HG02884 (cell line): Measurements from ENCODE around the gene KIAA1755.

Experiments
- ATAC-seq: cut with Tn5 transposase; IDR thresholded peaks from one replicate; pipeline ENCODE4 v1.9.1; 2021; ENCODE audit warnings: mild to moderate bottlenecking, moderate library complexity; ENCODE audit not compliant: unreplicated experiment

The KIAA1755 gene

DNA sequence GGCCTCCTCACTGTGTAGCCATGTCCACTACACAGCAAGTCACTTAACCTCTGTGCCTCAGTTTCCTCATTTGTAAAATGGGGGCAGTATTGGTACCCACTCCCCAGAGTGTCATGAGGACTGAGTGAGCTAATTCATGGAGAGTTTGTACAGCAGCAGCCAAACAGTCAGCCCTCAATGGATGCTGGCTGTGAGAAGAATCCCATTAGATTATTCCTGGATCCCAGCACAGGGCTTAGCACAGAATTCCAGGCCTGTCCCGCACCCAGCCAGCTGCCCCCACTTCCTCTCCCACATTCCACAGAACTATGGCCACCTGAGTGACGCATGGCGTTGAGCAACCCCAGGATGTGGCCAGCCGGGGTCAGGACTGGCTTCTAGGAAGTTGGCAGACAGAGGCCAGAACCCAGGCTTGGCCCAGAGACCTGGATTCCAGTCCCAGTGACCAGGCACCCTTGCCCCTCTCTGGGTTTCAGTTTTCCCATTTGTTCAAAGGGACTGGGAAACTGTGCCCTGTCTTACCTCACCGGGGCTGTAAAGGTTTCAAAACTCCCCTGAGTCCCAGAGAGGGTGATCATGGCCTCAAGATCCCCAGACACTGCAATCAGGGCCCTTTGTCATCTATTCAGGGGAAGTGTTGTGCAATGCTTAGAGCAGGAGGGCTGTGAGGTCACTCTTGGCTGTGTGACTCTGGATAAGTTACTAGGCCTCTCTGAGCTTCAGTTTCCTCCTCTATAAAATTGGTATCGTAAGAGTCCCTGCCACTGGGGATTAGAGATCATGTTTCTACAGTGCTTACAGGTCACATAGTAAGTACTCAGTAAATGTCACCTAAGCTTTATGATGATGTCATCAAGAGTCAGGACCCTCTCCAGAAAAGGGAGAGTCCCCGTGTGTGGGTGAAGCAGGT is 92.4 kb downstream of the KIAA1755 start:
- ATAC-seq = no peak

DNA sequence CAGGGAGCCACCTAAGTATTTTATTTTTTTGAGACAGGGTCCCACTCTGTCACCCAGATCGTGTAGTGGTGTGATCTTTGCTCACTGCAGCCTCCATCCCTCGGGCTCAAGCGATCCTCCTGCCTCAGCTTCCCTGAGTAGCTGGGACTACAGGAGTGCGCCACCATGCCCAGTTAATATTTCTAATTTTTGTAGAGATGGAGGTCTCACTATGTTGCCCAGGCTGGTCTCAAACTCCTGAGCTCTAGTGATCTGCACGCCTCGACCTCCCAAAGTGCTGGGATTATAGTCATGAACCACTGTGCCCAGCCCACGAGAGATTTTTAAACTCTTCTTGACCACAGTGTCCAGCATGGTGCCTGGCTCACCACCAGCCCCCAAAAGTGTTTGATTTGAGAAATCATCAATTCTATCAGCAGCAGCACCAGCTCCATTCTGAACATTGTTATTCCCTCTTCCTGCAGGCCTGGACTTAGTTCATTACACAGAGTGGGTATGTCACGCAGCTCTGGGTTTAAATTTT is 93.1 kb downstream of the KIAA1755 start:
- ATAC-seq = no peak

DNA sequence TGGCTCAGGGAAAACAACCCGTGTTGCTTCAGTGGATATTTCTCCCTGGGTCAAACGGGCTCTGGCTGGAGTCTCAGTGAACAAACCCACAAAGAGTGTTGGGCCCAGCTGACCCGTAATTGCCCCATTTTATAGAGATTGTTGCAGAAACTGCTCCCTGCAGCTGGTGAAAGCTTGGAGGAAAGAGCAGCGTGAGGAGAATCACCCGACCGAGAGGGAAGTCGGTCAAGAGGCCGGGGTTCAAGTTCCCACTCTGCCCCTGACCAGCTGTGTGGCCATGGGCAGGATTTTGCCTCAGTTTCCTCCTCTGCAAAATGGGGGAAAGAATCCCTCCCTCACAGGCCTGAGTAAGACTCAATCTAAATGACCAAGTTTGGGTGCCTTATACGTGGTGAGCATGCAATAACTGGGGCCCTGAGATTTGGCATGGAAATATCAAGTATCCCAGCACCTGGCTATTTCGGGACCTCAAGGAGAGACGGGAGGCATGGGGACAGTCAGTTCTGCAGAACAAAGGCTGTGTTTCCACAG is 93.8 kb downstream of the KIAA1755 start:
- no peak for ATAC-seq

DNA sequence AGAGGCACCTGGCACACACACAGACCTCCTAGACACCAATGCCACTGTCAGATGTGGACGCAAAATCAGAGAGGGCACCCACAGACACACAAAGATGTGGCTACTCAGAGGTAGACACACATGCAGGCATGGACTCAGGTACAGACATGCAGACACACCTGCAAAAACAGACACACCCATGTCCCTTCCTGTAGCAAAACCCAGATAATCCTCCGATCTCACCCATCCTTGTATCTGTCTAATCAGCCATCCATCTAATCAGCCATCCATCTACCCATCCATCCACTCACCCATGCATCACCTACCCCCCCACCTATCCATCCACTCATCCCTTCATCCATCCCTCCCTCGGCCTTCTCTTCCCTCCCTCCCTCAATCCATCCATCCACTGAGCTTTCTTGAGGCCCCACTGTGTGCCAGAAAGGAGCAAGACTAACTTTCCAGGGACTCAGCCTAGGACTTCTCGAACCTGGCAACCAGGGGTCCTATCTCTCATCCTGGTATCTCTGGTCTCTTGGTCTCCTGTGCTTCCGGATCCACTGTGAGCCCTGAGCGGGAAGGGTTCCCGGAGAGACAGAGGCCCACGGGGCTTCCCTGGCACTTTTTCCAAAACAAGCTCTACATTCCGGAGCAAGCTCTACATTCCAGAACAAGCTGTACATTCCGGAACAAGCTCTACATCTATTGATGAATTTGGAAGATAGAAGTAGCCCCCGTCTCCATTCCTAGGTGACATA is 94.4 kb downstream of the KIAA1755 start:
- no peak for ATAC-seq

DNA sequence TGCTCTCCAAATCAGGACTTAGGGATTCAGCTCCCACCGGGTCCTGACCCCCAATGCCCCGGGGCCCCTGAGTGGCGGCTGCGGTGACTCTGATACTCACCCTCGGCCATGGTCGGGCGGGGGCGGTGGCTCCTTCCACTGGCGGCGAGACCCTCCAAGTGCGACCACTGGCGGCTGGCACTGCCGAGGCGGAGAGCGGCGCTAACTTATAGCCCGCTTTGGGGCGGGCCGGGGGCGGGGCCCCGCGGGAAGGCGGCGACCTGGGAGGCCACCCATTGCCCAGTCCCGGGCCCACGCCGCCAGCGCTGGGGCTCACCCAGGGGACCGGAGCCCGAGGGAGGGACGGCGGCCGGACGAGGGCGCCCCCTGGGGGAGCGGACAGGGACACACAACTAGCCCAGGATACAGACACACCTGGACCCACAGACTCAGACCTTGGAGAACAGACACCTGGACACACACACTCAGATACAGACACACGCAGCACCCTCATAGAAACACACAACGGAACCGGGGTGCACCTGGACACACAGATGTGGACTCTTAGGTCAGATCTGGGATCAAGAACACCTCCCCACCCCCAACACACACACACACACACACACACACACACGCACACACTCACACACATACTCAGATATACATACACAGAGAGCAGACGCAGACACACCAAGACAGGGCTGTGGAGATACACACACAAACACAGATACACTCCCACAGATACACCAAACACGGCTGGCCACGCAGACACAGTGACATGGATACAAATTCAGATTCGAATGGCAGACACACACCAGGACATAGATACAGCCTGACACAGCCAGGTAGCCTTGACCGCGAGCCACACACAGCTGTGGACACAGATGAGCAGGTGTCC is 95.2 kb downstream of the KIAA1755 start, which contains the start of gene TGM2:
Gene TGM2 (minus strand): TSS at position 182 of the 877 bp plus-strand sequence. CDS start 72 bp downstream, at position 110.
- ATAC-seq = no peak

DNA sequence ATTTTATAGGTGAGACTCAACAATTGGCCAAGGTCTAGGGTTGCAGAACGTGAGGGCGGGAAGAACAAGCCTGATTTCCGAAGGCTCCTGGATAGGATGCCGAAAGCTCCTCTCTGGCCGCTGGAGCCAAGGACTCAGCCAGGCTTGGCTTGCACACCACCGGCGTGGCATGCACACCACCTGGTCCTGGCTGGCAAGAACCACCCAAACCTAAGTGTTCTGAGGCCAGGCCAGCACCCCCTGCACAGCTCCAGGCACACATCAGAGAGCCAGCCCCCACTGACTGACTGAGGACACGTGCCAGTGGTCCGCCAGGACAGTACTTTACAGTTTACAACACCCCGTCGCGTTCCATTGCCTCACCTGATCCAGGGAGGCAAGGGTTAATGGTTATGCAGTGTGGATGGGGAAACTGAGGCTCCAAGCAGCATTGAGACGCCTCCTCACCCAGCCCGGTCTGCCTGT is 95.9 kb downstream of the KIAA1755 start:
- ATAC-seq = no peak

DNA sequence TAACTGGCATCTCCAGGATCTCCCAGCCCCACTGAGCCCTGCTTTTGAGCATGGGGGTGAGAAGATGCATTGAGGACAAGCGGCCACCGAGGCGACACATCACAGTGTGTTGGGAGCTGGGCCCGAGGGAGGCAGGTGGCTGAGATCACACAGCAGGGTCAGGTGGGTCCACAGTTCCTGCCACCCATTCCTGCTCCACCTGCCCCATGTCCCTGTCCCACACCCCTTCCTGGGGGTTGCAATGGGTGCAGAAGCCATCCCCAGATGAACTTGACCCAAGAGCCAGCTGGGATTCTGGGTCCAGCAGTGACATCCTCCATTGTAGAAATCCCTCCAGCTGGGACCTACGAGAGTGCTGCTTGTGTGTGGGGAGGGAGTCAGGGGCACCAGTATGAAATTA is 96.5 kb downstream of the KIAA1755 start:
- no peak for ATAC-seq

DNA sequence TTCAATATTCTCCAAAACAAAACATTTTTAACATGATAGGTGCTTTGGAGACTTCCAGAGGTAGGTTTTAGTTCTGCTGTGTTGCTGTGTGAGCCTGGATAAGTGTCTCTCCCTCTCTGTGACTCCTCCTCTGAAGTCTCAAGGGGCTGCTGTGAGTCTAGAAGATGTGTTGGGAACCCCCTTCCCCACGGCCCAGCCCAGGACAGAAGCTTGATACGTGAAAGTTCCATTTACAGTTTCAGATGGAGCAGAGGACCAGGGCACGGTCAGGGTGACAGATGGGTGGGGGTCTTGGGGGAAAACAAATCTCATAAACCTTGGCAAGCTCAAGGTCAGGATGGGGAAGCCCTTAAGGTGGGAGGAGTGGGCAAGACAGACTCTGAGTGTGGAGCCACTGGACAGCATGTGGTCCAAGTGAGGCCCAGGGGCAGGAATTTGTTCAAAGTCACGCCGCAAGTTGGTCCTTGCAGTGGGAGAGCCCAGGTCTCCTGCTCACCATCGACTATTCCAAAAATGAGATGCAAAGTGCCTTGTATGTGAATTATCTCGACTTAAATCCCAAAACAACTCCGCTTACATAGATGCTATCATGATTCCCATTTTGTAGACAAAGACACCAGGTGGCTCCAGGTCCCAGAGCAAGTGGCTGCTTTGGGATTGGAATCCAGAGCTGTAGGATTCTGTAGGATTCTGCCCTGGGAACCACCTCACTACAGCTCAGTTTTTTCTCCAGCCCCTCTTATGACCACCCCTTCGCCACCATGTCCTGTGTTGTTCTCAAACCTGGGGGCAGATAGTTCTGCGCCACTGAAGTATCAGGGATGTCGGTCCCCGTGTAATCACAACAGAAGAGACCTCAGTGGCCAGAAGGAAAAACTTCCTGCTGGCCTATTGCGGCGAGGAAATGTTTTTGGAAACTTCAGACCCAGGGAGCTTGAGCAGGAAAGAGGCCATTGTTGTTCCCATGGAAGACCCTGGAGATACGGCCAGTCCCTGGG is 97.4 kb downstream of the KIAA1755 start:
- ATAC-seq = no peak

DNA sequence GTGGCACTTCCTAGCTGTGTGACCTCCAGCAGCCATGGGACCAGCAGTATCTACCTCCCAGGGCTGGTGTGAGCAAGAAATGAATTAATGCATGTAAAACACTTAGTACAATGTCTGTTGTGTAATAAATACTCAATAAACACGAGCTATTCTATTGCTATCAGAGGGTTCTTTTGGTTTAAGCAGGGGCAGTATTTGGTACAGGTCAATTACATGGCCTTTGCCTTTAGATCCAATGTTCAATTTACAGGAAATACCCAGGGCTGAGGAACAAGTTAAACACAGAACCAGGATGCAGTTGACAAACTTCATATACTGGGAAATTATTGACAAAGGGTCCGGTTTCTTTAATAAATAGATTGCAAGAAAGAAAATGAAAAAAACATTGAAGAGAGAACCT is 98.4 kb downstream of the KIAA1755 start:
- ATAC-seq = no peak

DNA sequence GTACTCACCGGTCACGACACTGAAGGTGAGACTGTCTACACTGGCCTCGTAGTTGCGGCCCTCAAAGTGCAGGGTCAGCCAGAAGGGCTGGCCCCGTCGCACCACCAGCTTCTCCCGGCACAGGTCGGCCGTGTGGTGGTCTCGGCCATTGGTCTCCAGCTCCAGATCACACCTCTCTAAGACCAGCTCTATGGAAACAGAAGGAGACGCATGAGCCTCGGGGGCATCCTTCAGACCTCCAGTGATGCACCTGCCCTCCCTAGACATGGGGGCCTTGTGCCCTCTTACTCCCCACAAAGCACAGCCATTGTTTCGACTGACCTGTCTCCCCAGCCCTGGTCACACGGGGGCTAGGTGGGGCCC is 99.1 kb downstream of the KIAA1755 start:
- no peak for ATAC-seq
